ENCODE measurements around the gene NR6A1. TPM values are rescaled to one million over a fixed set of nuclear protein-coding genes. Genes with fewer than 3 reads are reported as not detected.

The NR6A1 gene
- total RNA-seq, 1 experiment from 2014 or later, result 99.3 TPM

GRCh38 chr9:124680714-124681390 lies 90.3 kb downstream of the NR6A1 start:
- Histone ChIP-seq H3K9ac (ENCODE audit: extremely low read depth, insufficient read length, low read length) (no peak overlapping the region), H3K4me1 (ENCODE audit: insufficient read depth, low read length) (no peaks in the 10 kb centered on the region), H3K27me3 (ENCODE audit: insufficient read depth, low read length) (no peaks in the 10 kb centered on the region), H2AFZ (ENCODE audit: low read length) (no peak overlapping the region), H2BK5ac (ENCODE audit: insufficient read length, low read length) (no peak overlapping the region), H3T11ph (ENCODE audit: low read length) (no peak overlapping the region), H3K4me2 (ENCODE audit: insufficient read depth, insufficient read length, low read length) (no peak overlapping the region), H2BK120ac (ENCODE audit: low read depth, low read length, poor library complexity, severe bottlenecking) (no peak overlapping the region), H3K79me2 (ENCODE audit: insufficient read depth, low read length) (peaks cover 2% of the 10 kb centered on the region; the same call in 1 of the 2 replicates), H2AK5ac (ENCODE audit: insufficient read length, low read length) (no peak overlapping the region), H3K23me2 (ENCODE audit: insufficient read length, low read depth, low read length, poor library complexity, severe bottlenecking) (no peaks in the 10 kb centered on the region), H3K56ac (ENCODE audit: insufficient read length, low read depth, low read length) (no peak overlapping the region), H4K91ac (ENCODE audit: insufficient read length, low read depth, low read length) (no peak overlapping the region), H4K8ac (replicated peaks; ENCODE audit: insufficient read length, low read depth, low read length) (no peak overlapping the region), H2BK12ac (ENCODE audit: insufficient read length, low read depth, low read length) (no peak overlapping the region), H3K18ac (ENCODE audit: insufficient read length, low read depth, low read length) (no peak overlapping the region), H3K9me3 (ENCODE audit: control insufficient read depth, low read depth, low read length) (no peaks in the 10 kb centered on the region), H4K5ac (ENCODE audit: insufficient read length, low read depth, low read length) (no peak overlapping the region), H2BK20ac (ENCODE audit: low read depth, low read length, poor library complexity, severe bottlenecking) (no peak overlapping the region), H3K27ac (ENCODE audit: insufficient read length, low read depth, low read length) (no peak overlapping the region), H3K4ac (ENCODE audit: low read depth, low read length) (no peak overlapping the region), H2BK15ac (ENCODE audit: low read depth, low read length) (no peak overlapping the region), H3K23ac (ENCODE audit: insufficient read length, low read depth, low read length) (no peak overlapping the region), H3K79me1 (ENCODE audit: insufficient read depth, low read depth, low read length, poor library complexity, severe bottlenecking) (no peaks in the 10 kb centered on the region), H4K20me1 (ENCODE audit: control insufficient read depth, insufficient read depth, insufficient read length) (no peaks in the 10 kb centered on the region), H3K14ac (ENCODE audit: insufficient read depth, low read length) (no peak overlapping the region)
- no CpG with 5 or more reads among the region's 1 CpG for WGBS (ENCODE audit: extremely low coverage, insufficient read length, low lambda C conversion rate)
- TF ChIP-seq CTCF (conservative IDR thresholded peaks at IDR 0.05), result no peak
- Mint-ChIP-seq H3K27ac (0 out of 7 replicates have a peak overlapping the region, but pooled peaks of 1 of the 3 experiments have one; percentile 55), H3K9me3 (no peaks in the 10 kb centered on the region), H3K36me3 (ENCODE audit: insufficient read depth in 1 of 3, low read depth in 3 of 3) (peaks cover 0 to 8% (median 3%) of the 10 kb centered on the region in 3 experiments; a peak in 3 of 7 replicates), H3K4me1 (peaks cover 4 to 7% of the 10 kb centered on the region in 2 experiments; a peak in 2 of 4 replicates), H3K27me3 (ENCODE audit: low read depth) (no peaks in the 10 kb centered on the region), H3K4me3 (no peak overlapping the region)
- DNase-seq, result no peak

All from H9 (cell line).